GM10248 (cell line): Measurements from ENCODE around the gene TDP1.

Source experiments
- CTCF ChIA-PET: fragments of 300-600 bp; sonication (Branson Sonifier 250); formaldehyde crosslinking; extraction: SDS; loops from one replicate; lab custom pipeline; 2021; ENCODE audit warnings: antibody characterized with exemption; lab: Yijun Ruan, JAX
- POLR2A ChIA-PET: fragments of 350-650 bp; sonication (Branson Sonifier 250); formaldehyde crosslinking; extraction: SDS; loops from one replicate; lab custom pipeline; 2020; ENCODE audit warnings: antibody characterized with exemption; lab: Yijun Ruan, JAX
- DNase-seq: peaks from one replicate; pipeline ENCODE4 v3.0.0; 2012; ENCODE audit errors: extremely low spot score
- CTCF ChIP-seq: IDR thresholded peaks from 2 replicates; pipeline ENCODE4 v1.5.1; 2012; ENCODE audit warnings: mild to moderate bottlenecking, low read depth; ENCODE audit errors: extremely low read depth, missing control alignments, control extremely low read depth

The TDP1 gene

GRCh38 chr14:89955745-89956660 lies at the start of gene TDP1:
TSS of gene TDP1 (plus strand) at chr14:89955927. CDS start at chr14:89963115, 7,188 bp downstream.
- CTCF ChIA-PET = interaction anchor here (1.1 to 6.4 kb wide), 6 partner anchors 17 to 104 kb away, joined by 3 to 55 read pairs (median 10); no protein-coding TSS in a partner anchor
- no peak for TF ChIP-seq CTCF
- DNase-seq = peak; percentile 95
- POLR2A ChIA-PET = interaction anchor here (0.6 to 0.7 kb wide), 2 partner anchors 11 to 20 kb away, joined by 5 to 6 read pairs; no protein-coding TSS in a partner anchor

DNA sequence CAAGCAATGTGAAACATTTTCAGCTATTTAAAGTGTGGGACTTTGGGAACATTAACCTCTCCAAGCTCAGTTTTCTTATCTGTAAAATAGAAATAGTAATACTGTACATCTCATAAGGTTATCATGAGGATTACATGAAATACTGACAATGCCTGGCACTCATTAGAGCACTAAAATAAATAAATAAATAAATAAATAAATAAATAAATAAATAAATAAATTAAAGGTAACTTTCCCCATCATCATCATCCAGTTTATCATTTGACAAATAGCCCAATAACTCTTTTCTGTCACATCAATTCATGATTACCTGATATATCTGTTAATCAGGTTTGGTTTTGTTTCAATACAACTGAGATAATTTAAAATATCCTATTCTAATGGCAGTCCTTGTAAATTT lies 49.7 kb upstream of the TDP1 start:
- CTCF ChIA-PET = interaction anchor here (0.6 to 2.2 kb wide), 3 partner anchors 15 to 867 kb away, joined by 3 to 5 read pairs (median 3); no protein-coding TSS in a partner anchor
- DNase-seq = no peak
- POLR2A ChIA-PET = no interaction called here
- no peak for TF ChIP-seq CTCF

DNA sequence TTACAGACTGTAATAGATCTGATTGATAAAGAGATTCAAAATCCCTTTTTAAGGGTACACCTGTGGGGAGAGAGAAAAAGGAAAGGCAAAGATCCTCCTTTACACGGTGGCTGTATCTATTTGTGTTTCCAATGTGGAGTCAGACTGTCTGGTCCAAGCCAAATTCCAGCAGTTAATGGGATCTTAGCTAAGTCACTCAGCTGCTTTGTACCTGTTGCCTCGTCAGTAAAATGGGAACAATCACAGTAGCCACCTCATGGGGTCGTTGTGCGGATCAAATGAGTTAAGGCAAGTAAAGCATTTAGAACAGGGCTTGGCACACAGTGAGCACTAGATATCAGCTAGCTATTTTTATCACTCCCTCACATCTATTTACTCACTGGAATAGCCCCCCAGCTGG lies 48.1 kb upstream of the TDP1 start:
- no peak for TF ChIP-seq CTCF
- no peak for DNase-seq
- POLR2A ChIA-PET = no interaction called here
- CTCF ChIA-PET = interaction anchor here (1.0 to 3.1 kb wide), 2 partner anchors 65 to 867 kb away, joined by 3 to 12 read pairs; no protein-coding TSS in a partner anchor

DNA sequence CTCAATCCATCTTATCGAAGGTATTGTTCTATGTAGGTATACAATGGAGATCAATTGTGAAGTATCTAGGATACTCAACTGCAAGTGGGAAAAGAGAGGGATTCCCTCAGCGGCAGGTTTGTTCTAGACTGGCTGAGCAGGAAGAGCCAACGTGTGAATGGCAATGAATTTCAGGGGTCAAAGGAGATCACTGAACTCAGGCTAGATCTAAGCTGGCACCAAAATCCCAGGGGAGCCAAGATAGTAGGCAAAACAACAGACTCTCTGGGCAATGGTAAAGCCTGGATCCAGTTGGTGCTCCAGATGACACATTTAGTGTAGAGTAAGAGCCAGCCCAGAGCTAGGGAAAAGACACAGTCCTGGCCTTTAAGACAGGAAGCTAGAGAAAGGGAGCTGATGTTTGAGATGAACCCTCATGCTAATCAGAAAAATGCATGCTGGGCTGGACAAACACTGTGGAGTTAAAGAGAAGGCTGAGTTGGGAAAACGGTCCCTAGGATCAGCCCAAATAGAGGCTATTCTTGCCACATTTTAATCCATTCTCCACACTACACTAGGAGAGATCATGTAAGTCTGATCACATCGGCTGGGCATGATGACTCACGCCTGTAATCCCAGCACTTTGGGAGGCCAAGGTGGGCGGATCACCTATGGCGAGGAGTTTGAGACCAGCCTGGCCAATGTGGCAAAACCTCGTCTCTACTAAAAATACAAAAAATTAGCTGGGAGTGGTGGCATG lies 46.8 kb upstream of the TDP1 start:
- TF ChIP-seq CTCF = no peak
- no peak for DNase-seq
- ChIA-PET CTCF (interaction anchor here (1.4 to 3.1 kb wide), 4 partner anchors 9 to 882 kb away, joined by 3 to 12 read pairs (median 4); no protein-coding TSS in a partner anchor), POLR2A (no interaction called here)

DNA sequence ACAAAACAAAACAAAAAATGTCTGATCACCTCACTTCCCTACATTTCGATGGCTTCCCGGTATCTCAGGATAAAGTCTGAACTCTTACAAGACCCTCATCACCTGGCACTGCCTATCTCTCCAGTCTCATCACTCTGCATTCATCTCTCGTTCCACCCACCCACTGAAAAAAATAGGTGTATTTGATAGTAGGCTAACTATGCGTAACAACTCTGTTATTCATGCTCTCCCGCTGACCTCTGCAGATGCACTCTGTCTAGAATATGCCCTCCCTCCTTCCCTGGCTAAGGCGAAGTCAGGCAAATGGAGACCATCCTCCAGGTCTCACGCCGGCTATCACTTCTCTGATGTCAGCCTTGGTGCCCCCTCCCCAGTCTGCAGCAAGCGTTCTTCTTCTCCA lies 46.1 kb upstream of the TDP1 start:
- DNase-seq = no peak
- no peak for TF ChIP-seq CTCF
- ChIA-PET POLR2A (no interaction called here), CTCF (interaction anchor here (1.4 to 3.1 kb wide), 4 partner anchors 9 to 883 kb away, joined by 3 to 12 read pairs (median 4); no protein-coding TSS in a partner anchor)

GRCh38 chr14:89910691-89911009 lies 45.1 kb upstream of the TDP1 start:
- ChIA-PET CTCF (interaction anchor here (1.0 to 5.2 kb wide), 3 partner anchors 12 to 883 kb away, joined by 6 to 42 read pairs (median 7); no protein-coding TSS in a partner anchor), POLR2A (interaction anchor here (0.6 kb wide), 1 partner anchor 231 kb away, joined by 3 read pairs; no protein-coding TSS in a partner anchor)
- no peak for TF ChIP-seq CTCF
- no peak for DNase-seq
